ENCODE measurements around the gene HSPB8.
"Not testable (repeated sequence)": the region's sequence is repeated elsewhere in the genome, so short reads cannot be mapped to it uniquely, and the experiment has no call there.

HSPB8 gene

GRCh38 chr12:119208626-119209061, 29.9 kb downstream of the HSPB8 start:
- Histone ChIP-seq H3K4me3 (ENCODE audit: low read depth, low read length) (no peak overlapping the region), H3K27me3 (replicated peaks) (no peaks in the 10 kb centered on the region), H3K27ac (no peak overlapping the region), H3K36me3 (replicated peaks) (no peaks in the 10 kb centered on the region)
- DNase-seq, result peak; percentile 34
- in situ Hi-C loops (cut with HindIII; ENCODE audit: low pct_ligation_motif_present, low sequenced_read_pairs), result no loop called here
- TF ChIP-seq CTCF (IDR thresholded peaks at IDR 0.05; ENCODE audit: low read depth, low read length, missing control alignments), result no peak

- Histone ChIP-seq H3K27ac (no peak overlapping the region), H3K4me3 (ENCODE audit: low read depth, low read length) (no peak overlapping the region), H3K36me3 (replicated peaks) (no peaks in the 10 kb centered on the region), H3K27me3 (replicated peaks) (no peaks in the 10 kb centered on the region)
- no peak for TF ChIP-seq CTCF (IDR thresholded peaks at IDR 0.05; ENCODE audit: low read depth, low read length, missing control alignments)
- DNase-seq, result no peak
- in situ Hi-C loops (cut with HindIII; ENCODE audit: low pct_ligation_motif_present, low sequenced_read_pairs), result no loop called here
These were observed 33.2 kb downstream of the HSPB8 start for GRCh38 chr12:119211884-119212283.

GRCh38 chr12:119216084-119216483, 37.4 kb downstream of the HSPB8 start:
- Histone ChIP-seq H3K4me3 (ENCODE audit: low read depth, low read length) (no peak overlapping the region), H3K27ac (no peak overlapping the region), H3K27me3 (replicated peaks) (no peaks in the 10 kb centered on the region), H3K36me3 (replicated peaks) (no peaks in the 10 kb centered on the region)
- TF ChIP-seq CTCF (IDR thresholded peaks at IDR 0.05; ENCODE audit: low read depth, low read length, missing control alignments), result no peak
- no peak for DNase-seq
- in situ Hi-C loops (cut with HindIII; ENCODE audit: low pct_ligation_motif_present, low sequenced_read_pairs), result no loop called here

- H3K27ac ChIP-seq; in situ Hi-C loops (cut with HindIII; ENCODE audit: low pct_ligation_motif_present, low sequenced_read_pairs); H3K27me3 ChIP-seq (replicated peaks); DNase-seq; H3K4me3 ChIP-seq (ENCODE audit: low read depth, low read length); H3K36me3 ChIP-seq (replicated peaks): not testable (repeated sequence)
These were observed 40.1 kb downstream of the HSPB8 start for GRCh38 chr12:119218875-119219274.

- H3K36me3 ChIP-seq (replicated peaks), result no peaks in the 10 kb centered on the region
- DNase-seq, result no peak
- no peak for TF ChIP-seq CTCF (IDR thresholded peaks at IDR 0.05; ENCODE audit: low read depth, low read length, missing control alignments)
- no peaks in the 10 kb centered on the region for H3K27me3 ChIP-seq (replicated peaks)
- H3K27ac ChIP-seq, result no peak overlapping the region
- in situ Hi-C loops (cut with HindIII; ENCODE audit: low pct_ligation_motif_present, low sequenced_read_pairs), result no loop called here
- no peak overlapping the region for H3K4me3 ChIP-seq (ENCODE audit: low read depth, low read length)
These were observed 43.7 kb downstream of the HSPB8 start for GRCh38 chr12:119222222-119222951.

- no peak for DNase-seq
- no peak for TF ChIP-seq CTCF (IDR thresholded peaks at IDR 0.05; ENCODE audit: low read depth, low read length, missing control alignments)
- Histone ChIP-seq H3K27me3 (replicated peaks) (no peaks in the 10 kb centered on the region), H3K27ac (no peak overlapping the region), H3K36me3 (replicated peaks) (no peaks in the 10 kb centered on the region), H3K4me3 (ENCODE audit: low read depth, low read length) (no peak overlapping the region)
- in situ Hi-C loops (cut with HindIII; ENCODE audit: low pct_ligation_motif_present, low sequenced_read_pairs), result no loop called here
These were observed 46.7 kb downstream of the HSPB8 start for GRCh38 chr12:119225454-119225853.

Measured in brain microvascular endothelial cell (primary cell).